ENCODE results near the gene EFCAB14.
A peak's percentile ranks its signal among the peaks of the same experiment; 100 is the strongest.

The EFCAB14 gene

GRCh38 chr1:46650491-46650890 is 68.4 kb downstream of the EFCAB14 start:
- Histone ChIP-seq H3K9ac (ENCODE audit: low read length in 5 of 5) (no peak overlapping the region), H3K36me3 (ENCODE audit: control insufficient read depth in 5 of 5, insufficient read depth in 5 of 5, low read length in 5 of 5) (peaks cover 29 to 54% (median 38%) of the 10 kb centered on the region in 5 donors), H3K27ac (ENCODE audit: low read depth, low read length) (no peak overlapping the region)

GRCh38 chr1:46649764-46650163 is 69.2 kb downstream of the EFCAB14 start:
- H3K4me3 ChIP-seq (ENCODE audit: low read depth in 1 of 5, low read length in 5 of 5), result no peak overlapping the region
- H3K9me3 ChIP-seq (ENCODE audit: control insufficient read depth in 5 of 5, low read length in 5 of 5), result peaks cover 0 to 5% (median 4%) of the 10 kb centered on the region in 5 donors
- peaks cover 0 to 7% (median 0%) of the 10 kb centered on the region in 5 donors for H3K4me1 ChIP-seq (ENCODE audit: control insufficient read depth in 5 of 5, insufficient read depth in 5 of 5, low read length in 5 of 5)
- H3K27me3 ChIP-seq (ENCODE audit: control insufficient read depth in 5 of 5, insufficient read depth in 4 of 5, low read length in 5 of 5), result no peaks in the 10 kb centered on the region
- no peak overlapping the region for H3K9ac ChIP-seq (ENCODE audit: low read length in 5 of 5)
- no peak overlapping the region for H3K27ac ChIP-seq (ENCODE audit: low read depth, low read length)
- peaks cover 25 to 51% (median 33%) of the 10 kb centered on the region in 5 donors for H3K36me3 ChIP-seq (ENCODE audit: control insufficient read depth in 5 of 5, insufficient read depth in 5 of 5, low read length in 5 of 5)

More at GRCh38 chr1:46650491-46650890, 68.4 kb downstream of the EFCAB14 start:
- H3K4me3 ChIP-seq (ENCODE audit: low read depth in 1 of 5, low read length in 5 of 5), result no peak overlapping the region
- H3K4me1 ChIP-seq (ENCODE audit: control insufficient read depth in 5 of 5, insufficient read depth in 5 of 5, low read length in 5 of 5), result peaks cover 0 to 7% (median 0%) of the 10 kb centered on the region in 5 donors
- H3K27me3 ChIP-seq (ENCODE audit: control insufficient read depth in 5 of 5, insufficient read depth in 4 of 5, low read length in 5 of 5), result no peaks in the 10 kb centered on the region
- H3K9me3 ChIP-seq (ENCODE audit: control insufficient read depth in 5 of 5, low read length in 5 of 5), result peaks cover 0 to 5% (median 4%) of the 10 kb centered on the region in 5 donors

- Histone ChIP-seq H3K9me3 (ENCODE audit: control insufficient read depth in 5 of 5, low read length in 5 of 5) (peaks cover 0 to 5% (median 4%) of the 10 kb centered on the region in 5 donors), H3K27me3 (ENCODE audit: control insufficient read depth in 5 of 5, insufficient read depth in 4 of 5, low read length in 5 of 5) (no peaks in the 10 kb centered on the region), H3K4me1 (ENCODE audit: control insufficient read depth in 5 of 5, insufficient read depth in 5 of 5, low read length in 5 of 5) (peaks cover 0 to 12% (median 10%) of the 10 kb centered on the region in 5 donors), H3K9ac (ENCODE audit: low read length in 5 of 5) (no peak overlapping the region), H3K36me3 (ENCODE audit: control insufficient read depth in 5 of 5, insufficient read depth in 5 of 5, low read length in 5 of 5) (peaks cover 25 to 43% (median 27%) of the 10 kb centered on the region in 5 donors), H3K4me3 (ENCODE audit: low read depth in 1 of 5, low read length in 5 of 5) (no peak overlapping the region), H3K27ac (ENCODE audit: low read depth, low read length) (no peak overlapping the region)
These were observed 71.3 kb downstream of the EFCAB14 start for GRCh38 chr1:46647611-46648010.

GRCh38 chr1:46646844-46647243 is 72.1 kb downstream of the EFCAB14 start:
- Histone ChIP-seq H3K9ac (ENCODE audit: low read length in 5 of 5) (no peak overlapping the region), H3K27me3 (ENCODE audit: control insufficient read depth in 5 of 5, insufficient read depth in 4 of 5, low read length in 5 of 5) (no peaks in the 10 kb centered on the region), H3K9me3 (ENCODE audit: control insufficient read depth in 5 of 5, low read length in 5 of 5) (peaks cover 0 to 5% (median 4%) of the 10 kb centered on the region in 5 donors), H3K27ac (ENCODE audit: low read depth, low read length) (no peak overlapping the region), H3K36me3 (ENCODE audit: control insufficient read depth in 5 of 5, insufficient read depth in 5 of 5, low read length in 5 of 5) (peaks cover 25 to 37% (median 27%) of the 10 kb centered on the region in 5 donors), H3K4me1 (ENCODE audit: control insufficient read depth in 5 of 5, insufficient read depth in 5 of 5, low read length in 5 of 5) (peaks cover 0 to 14% (median 10%) of the 10 kb centered on the region in 5 donors), H3K4me3 (ENCODE audit: low read depth in 1 of 5, low read length in 5 of 5) (no peak overlapping the region)

- Histone ChIP-seq H3K27ac (ENCODE audit: low read depth, low read length) (no peak overlapping the region), H3K4me3 (ENCODE audit: low read depth in 1 of 5, low read length in 5 of 5) (no peak overlapping the region), H3K9me3 (ENCODE audit: control insufficient read depth in 5 of 5, low read length in 5 of 5) (peaks cover 0 to 5% (median 4%) of the 10 kb centered on the region in 5 donors), H3K9ac (ENCODE audit: low read length in 5 of 5) (no peak overlapping the region), H3K36me3 (ENCODE audit: control insufficient read depth in 5 of 5, insufficient read depth in 5 of 5, low read length in 5 of 5) (peaks cover 26 to 36% (median 28%) of the 10 kb centered on the region in 5 donors), H3K4me1 (ENCODE audit: control insufficient read depth in 5 of 5, insufficient read depth in 5 of 5, low read length in 5 of 5) (peaks cover 0 to 14% (median 10%) of the 10 kb centered on the region in 5 donors), H3K27me3 (ENCODE audit: control insufficient read depth in 5 of 5, insufficient read depth in 4 of 5, low read length in 5 of 5) (no peaks in the 10 kb centered on the region)
These were observed 72.6 kb downstream of the EFCAB14 start for GRCh38 chr1:46646331-46646730.

- H3K4me3 ChIP-seq (ENCODE audit: low read depth in 1 of 5, low read length in 5 of 5), result no peak overlapping the region
These were observed 73.1 kb downstream of the EFCAB14 start for GRCh38 chr1:46645815-46646214.

GRCh38 chr1:46643368-46643775 is 75.5 kb downstream of the EFCAB14 start:
- Histone ChIP-seq H3K27me3 (ENCODE audit: control insufficient read depth in 5 of 5, insufficient read depth in 4 of 5, low read length in 5 of 5) (no peaks in the 10 kb centered on the region), H3K9me3 (ENCODE audit: control insufficient read depth in 5 of 5, low read length in 5 of 5) (no peaks in the 10 kb centered on the region), H3K4me3 (ENCODE audit: low read depth in 1 of 5, low read length in 5 of 5) (no peak overlapping the region), H3K4me1 (ENCODE audit: control insufficient read depth in 5 of 5, insufficient read depth in 5 of 5, low read length in 5 of 5) (peaks cover 0 to 14% (median 10%) of the 10 kb centered on the region in 5 donors), H3K27ac (ENCODE audit: low read depth, low read length) (peak overlapping the region; percentile 15), H3K9ac (ENCODE audit: low read length in 5 of 5) (no peak overlapping the region), H3K36me3 (ENCODE audit: control insufficient read depth in 5 of 5, insufficient read depth in 5 of 5, low read length in 5 of 5) (peaks cover 11 to 23% (median 13%) of the 10 kb centered on the region in 5 donors)

More at GRCh38 chr1:46645815-46646214, 73.1 kb downstream of the EFCAB14 start:
- peaks cover 0 to 14% (median 10%) of the 10 kb centered on the region in 5 donors for H3K4me1 ChIP-seq (ENCODE audit: control insufficient read depth in 5 of 5, insufficient read depth in 5 of 5, low read length in 5 of 5)
- H3K36me3 ChIP-seq (ENCODE audit: control insufficient read depth in 5 of 5, insufficient read depth in 5 of 5, low read length in 5 of 5), result peaks cover 26 to 36% (median 28%) of the 10 kb centered on the region in 5 donors
- no peak overlapping the region for H3K27ac ChIP-seq (ENCODE audit: low read depth, low read length)
- peaks cover 0 to 5% (median 4%) of the 10 kb centered on the region in 5 donors for H3K9me3 ChIP-seq (ENCODE audit: control insufficient read depth in 5 of 5, low read length in 5 of 5)
- H3K27me3 ChIP-seq (ENCODE audit: control insufficient read depth in 5 of 5, insufficient read depth in 4 of 5, low read length in 5 of 5), result no peaks in the 10 kb centered on the region
- H3K9ac ChIP-seq (ENCODE audit: low read length in 5 of 5), result no peak overlapping the region

GRCh38 chr1:46642115-46642680 is 76.7 kb downstream of the EFCAB14 start:
- Histone ChIP-seq H3K9me3 (ENCODE audit: control insufficient read depth in 5 of 5, low read length in 5 of 5) (no peaks in the 10 kb centered on the region), H3K27ac (ENCODE audit: low read depth, low read length) (no peak overlapping the region), H3K36me3 (ENCODE audit: control insufficient read depth in 5 of 5, insufficient read depth in 5 of 5, low read length in 5 of 5) (peaks cover 7 to 21% (median 9%) of the 10 kb centered on the region in 5 donors), H3K27me3 (ENCODE audit: control insufficient read depth in 5 of 5, insufficient read depth in 4 of 5, low read length in 5 of 5) (no peaks in the 10 kb centered on the region), H3K4me1 (ENCODE audit: control insufficient read depth in 5 of 5, insufficient read depth in 5 of 5, low read length in 5 of 5) (peaks cover 2 to 23% (median 19%) of the 10 kb centered on the region in 5 donors), H3K9ac (ENCODE audit: low read length in 5 of 5) (no peak overlapping the region), H3K4me3 (ENCODE audit: low read depth in 1 of 5, low read length in 5 of 5) (no peak overlapping the region)

GRCh38 chr1:46639547-46639946 is 79.4 kb downstream of the EFCAB14 start:
- Histone ChIP-seq H3K4me1 (ENCODE audit: control insufficient read depth in 5 of 5, insufficient read depth in 5 of 5, low read length in 5 of 5) (peaks cover 2 to 27% (median 19%) of the 10 kb centered on the region in 5 donors), H3K27ac (ENCODE audit: low read depth, low read length) (no peak overlapping the region), H3K9me3 (ENCODE audit: control insufficient read depth in 5 of 5, low read length in 5 of 5) (no peaks in the 10 kb centered on the region), H3K4me3 (ENCODE audit: low read depth in 1 of 5, low read length in 5 of 5) (no peak overlapping the region), H3K9ac (ENCODE audit: low read length in 5 of 5) (no peak overlapping the region), H3K36me3 (ENCODE audit: control insufficient read depth in 5 of 5, insufficient read depth in 5 of 5, low read length in 5 of 5) (peaks cover 21 to 31% (median 24%) of the 10 kb centered on the region in 5 donors), H3K27me3 (ENCODE audit: control insufficient read depth in 5 of 5, insufficient read depth in 4 of 5, low read length in 5 of 5) (no peaks in the 10 kb centered on the region)

- Histone ChIP-seq H3K4me3 (ENCODE audit: low read depth in 1 of 5, low read length in 5 of 5) (no peak overlapping the region), H3K4me1 (ENCODE audit: control insufficient read depth in 5 of 5, insufficient read depth in 5 of 5, low read length in 5 of 5) (peaks cover 2 to 27% (median 19%) of the 10 kb centered on the region in 5 donors), H3K9me3 (ENCODE audit: control insufficient read depth in 5 of 5, low read length in 5 of 5) (no peaks in the 10 kb centered on the region), H3K27ac (ENCODE audit: low read depth, low read length) (no peak overlapping the region), H3K27me3 (ENCODE audit: control insufficient read depth in 5 of 5, insufficient read depth in 4 of 5, low read length in 5 of 5) (no peaks in the 10 kb centered on the region), H3K9ac (ENCODE audit: low read length in 5 of 5) (no peak overlapping the region), H3K36me3 (ENCODE audit: control insufficient read depth in 5 of 5, insufficient read depth in 5 of 5, low read length in 5 of 5) (peaks cover 25 to 38% (median 30%) of the 10 kb centered on the region in 5 donors)
These were observed 80.0 kb downstream of the EFCAB14 start for GRCh38 chr1:46638921-46639320.

All from subcutaneous abdominal adipose tissue (tissue), 5 donors.